ENCODE measurements around the gene DIP2C.

DNA sequence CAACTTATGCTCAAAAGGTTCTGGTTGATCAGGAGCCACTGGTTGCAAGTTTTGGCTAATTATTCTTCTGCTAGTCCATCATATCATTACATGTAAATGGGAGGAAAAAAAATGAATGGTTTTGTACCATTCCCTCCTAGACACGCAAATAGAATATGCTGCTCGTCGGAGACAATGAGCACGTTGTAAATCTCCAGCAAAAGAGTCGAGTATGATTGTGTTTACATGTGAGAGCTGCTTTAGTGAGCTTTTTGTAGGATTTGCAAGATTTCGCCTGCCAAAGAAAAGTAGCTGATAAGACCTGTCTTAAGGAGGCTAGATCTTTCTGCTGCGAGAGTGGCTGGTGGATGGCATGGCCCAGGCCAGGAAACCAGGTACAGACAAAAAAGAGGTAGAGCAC lies 445.2 kb downstream of the DIP2C start:
- TF ChIP-seq CTCF (IDR thresholded peaks at IDR 0.05): no peak
- no peak for TF ChIP-seq POLR2A (IDR thresholded peaks at IDR 0.05)
